HepG2 (cell line): ENCODE results near the gene CPT1A. TPM values are rescaled to one million over a fixed set of nuclear protein-coding genes. Genes with fewer than 3 reads are reported as not detected.

Source experiments
- ATAC-seq: fragments of 200-7000 bp; cut with Tn5 transposase; 3 replicates; pipeline ENCODE4 v1.9.1; 2020; ENCODE audit warnings: mild to moderate bottlenecking, moderate library complexity
- BruUV-seq: library from RNA; stranded (reverse); fragments of 400-500 nt; replicated peaks from 2 replicates; lab custom pipeline; 2021; lab: Mats Ljungman, UMichigan
- CTCF ChIA-PET: fragments of 300-600 bp; formaldehyde crosslinking; extraction: SDS; loops from one replicate; lab custom pipeline; 2021; ENCODE audit warnings: low total read pairs, inconsistent platforms, low intra/inter-chr PET ratio; lab: Yijun Ruan, JAX
- POLR2A ChIA-PET: fragments of 350-600 bp; sonication (Branson Sonifier 250); formaldehyde crosslinking; loops from one replicate; lab custom pipeline; 2020; ENCODE audit warnings: antibody characterized with exemption, inconsistent platforms; lab: Yijun Ruan, JAX
- DNase-seq: peaks from one replicate; pipeline ENCODE4 v3.0.0-alpha.2; 2015; ENCODE audit warnings: low spot score
- FAIRE-seq: peaks from 3 replicates; lab custom pipeline; 2011; peaks lifted over from hg19 to GRCh38; lab: Jason Lieb, UNC
- H2AFZ ChIP-seq: one replicate; pipeline ENCODE4 v1.6.1; 2011; ENCODE audit warnings: low read length, inconsistent platforms
- H3K27ac ChIP-seq: fragments of 300-600 bp; 3 replicates; pipeline ENCODE4 v1.8.0; 2011; ENCODE audit warnings: mixed run types, mild to moderate bottlenecking, mixed read lengths, low read length, inconsistent platforms; ENCODE audit not compliant: insufficient read depth; ENCODE audit errors: extremely low read length
- H3K27me3 ChIP-seq, 2 experiments: fragments of 200-600 bp in 1 of 2; 2 replicates in 1 of 2; 3 replicates in 1 of 2; pipeline versions ENCODE4 v1.6.0 to v1.8.0; 2011; ENCODE audit warnings: low read length in 2 of 2, mild to moderate bottlenecking in 2 of 2, moderate library complexity in 2 of 2, inconsistent platforms in 1 of 2; ENCODE audit not compliant: insufficient read depth in 2 of 2, control insufficient read depth in 1 of 2
- H3K36me3 ChIP-seq, 2 experiments: fragments of 200-600 bp in 1 of 2; replicated peaks in 1 of 2; 2 replicates in 1 of 2; 3 replicates in 1 of 2; pipeline versions ENCODE4 v1.5.1 to v1.8.0; 2011; ENCODE audit warnings: low read length in 2 of 2, inconsistent platforms in 1 of 2; ENCODE audit not compliant: insufficient read depth in 2 of 2, control insufficient read depth in 1 of 2
- H3K4me1 ChIP-seq: 2 replicates; pipeline ENCODE4 v1.5.1; 2012; ENCODE audit warnings: low read length, inconsistent platforms; ENCODE audit not compliant: insufficient read depth
- H3K4me2 ChIP-seq: 2 replicates; pipeline ENCODE4 v1.6.0; 2011; ENCODE audit warnings: low read depth, low read length, inconsistent platforms
- H3K4me3 ChIP-seq, 3 experiments: fragments of 200-600 bp in 1 of 3; sonication (generic), shearing (Covaris generic) in 1 of 3; replicated peaks in 1 of 3; 2 replicates each; pipeline ENCODE4 v1.5.1; 2011 to 2016; ENCODE audit warnings: low read length in 3 of 3, inconsistent platforms in 2 of 3, low read depth in 2 of 3, mild to moderate bottlenecking in 2 of 3, control low read depth in 1 of 3, mixed read lengths in 1 of 3; ENCODE audit not compliant: insufficient read depth in 1 of 3
- H3K79me2 ChIP-seq: one replicate; pipeline ENCODE4 v1.6.1; 2011; ENCODE audit warnings: low read length, inconsistent platforms; ENCODE audit not compliant: insufficient read depth
- H3K9ac ChIP-seq: 2 replicates; pipeline ENCODE4 v1.6.0; 2011; ENCODE audit warnings: mild to moderate bottlenecking, low read depth, low read length, inconsistent platforms; ENCODE audit not compliant: insufficient read depth
- H3K9me3 ChIP-seq: 2 replicates; pipeline ENCODE4 v1.5.1; 2012; ENCODE audit warnings: mild to moderate bottlenecking, low read length
- H4K20me1 ChIP-seq: 2 replicates; pipeline ENCODE4 v1.6.0; 2011; ENCODE audit warnings: inconsistent platforms, mild to moderate bottlenecking, low read length, moderate library complexity; ENCODE audit not compliant: insufficient read depth
- ARID5B ChIP-seq: IDR thresholded peaks from 2 replicates; pipeline ENCODE4 v1.4.0; 2020; ENCODE audit warnings: mild to moderate bottlenecking, missing genetic modification reagents
- ATM ChIP-seq: fragments of 450-650 bp; IDR thresholded peaks from 2 replicates; pipeline ENCODE4 v1.7.1; 2017; ENCODE audit warnings: mild to moderate bottlenecking, borderline replicate concordance
- ETV5 ChIP-seq: IDR thresholded peaks from 2 replicates; pipeline ENCODE4 v1.6.1; 2018; ENCODE audit warnings: missing biosample characterization, missing genetic modification reagents, inconsistent platforms, borderline replicate concordance
- FOSL2 ChIP-seq: sonication (generic); formaldehyde crosslinking; IDR thresholded peaks from 2 replicates; pipeline ENCODE4 v1.4.0; 2020; ENCODE audit warnings: missing genetic modification reagents
- HOXA3 ChIP-seq: sonication (generic); formaldehyde crosslinking; IDR thresholded peaks from 2 replicates; pipeline ENCODE4 v1.5.0; 2020; ENCODE audit warnings: missing genetic modification reagents
- KAT7 ChIP-seq: IDR thresholded peaks from 2 replicates; pipeline ENCODE4 v1.6.1; 2018; ENCODE audit warnings: borderline replicate concordance, missing compliant biosample characterization
- NCOR1 ChIP-seq: fragments of 200-600 bp; sonication (generic); IDR thresholded peaks from 2 replicates; pipeline ENCODE4 v1.7.0; 2017; ENCODE audit warnings: antibody characterized with exemption, low read length, borderline replicate concordance
- PCBP2 ChIP-seq: fragments of 200-400 bp; formaldehyde crosslinking; optimal IDR thresholded peaks from 2 replicates; pipeline ENCODE3; 2018; ENCODE audit warnings: low read length, low read depth; ENCODE audit not compliant: poor library complexity, severe bottlenecking
- RARA ChIP-seq: IDR thresholded peaks from 2 replicates; pipeline ENCODE4 v1.6.1; 2016; ENCODE audit warnings: missing genetic modification reagents, missing compliant biosample characterization
- SOX5 ChIP-seq: IDR thresholded peaks from 2 replicates; pipeline ENCODE4 v1.6.1; 2016; ENCODE audit warnings: borderline replicate concordance
- U2AF1 ChIP-seq: fragments of 200-400 bp; formaldehyde crosslinking; optimal IDR thresholded peaks from 2 replicates; pipeline ENCODE3; 2017; ENCODE audit warnings: mild to moderate bottlenecking, low read depth, low read length
- ZNF10 ChIP-seq: sonication (generic); formaldehyde crosslinking; IDR thresholded peaks from 2 replicates; pipeline ENCODE4 v1.4.0; 2020; ENCODE audit warnings: mild to moderate bottlenecking, low read depth, missing genetic modification reagents, borderline replicate concordance
- ZNF354B ChIP-seq: sonication (generic); formaldehyde crosslinking; IDR thresholded peaks from 2 replicates; pipeline ENCODE4 v1.8.0; 2022; ENCODE audit warnings: mild to moderate bottlenecking, missing genetic modification reagents
- ZNF598 ChIP-seq: sonication (generic); formaldehyde crosslinking; IDR thresholded peaks from 2 replicates; pipeline ENCODE4 v1.5.1; 2020; ENCODE audit warnings: mild to moderate bottlenecking, missing genetic modification reagents, borderline replicate concordance
- WGBS: methylation state at CpG from one replicate; pipeline ENCODE4 v1.1.6; 2017; ENCODE audit warnings: low lambda C conversion rate; 5-methylcytosine and 5-hydroxymethylcytosine counted together
- in situ Hi-C: cut with HindIII; loops from 2 replicates; pipeline ENCODE4 v1.10.0; 2017; ENCODE audit warnings: low pct_unique_long_range_greater_than_20kb; ENCODE audit not compliant: extremely low pct_ligation_motif_present
- intact Hi-C: fragments of 100-400 bp; cut with micrococcal nuclease; formaldehyde crosslinking; loops from one replicate; pipeline ENCODE4 v1.10.0; 2022; ENCODE audit not compliant: unreplicated experiment
- polyA plus RNA-seq, 8 experiments: library from polyadenylated mRNA; depleted of rRNA in 3 of 8; stranded (reverse) in 7 of 8; unstranded in 1 of 8; fragments of >200 nt; fragmentation: Illumina TruSeq in 4 of 8; extraction: Trizol in 4 of 8; gene quantifications; 2 replicates each; pipeline versions ENCODE4 v1.2.1 to v1.2.3, GENCODE V29; 2011 to 2016; ENCODE audit warnings: low read depth in 4 of 8, missing spikeins in 1 of 8, mixed read lengths in 1 of 8; ENCODE audit not compliant: insufficient read depth in 1 of 8
- total RNA-seq, 5 experiments: library from RNA; depleted of rRNA; stranded (reverse); fragments of >200 nt; fragmentation: Illumina TruSeq; extraction: Trizol; gene quantifications; 2 replicates each; pipeline ENCODE4 v1.2.3, GENCODE V29; 2016; ENCODE audit warnings: low read depth in 1 of 5
- TF ChIP-seq, protein P1 (sequence below): sonication (generic); formaldehyde crosslinking; IDR thresholded peaks from 2 replicates; pipeline ENCODE4 v1.5.0; 2020; ENCODE audit warnings: missing genetic modification reagents, mild to moderate bottlenecking, borderline replicate concordance

CPT1A gene
- total and polyA plus RNA-seq, 2 of the 13 experiments (the other 11 are each of a cell fraction or from before 2014, with no cell fraction given) = 7.0 to 7.1 TPM

DNA sequence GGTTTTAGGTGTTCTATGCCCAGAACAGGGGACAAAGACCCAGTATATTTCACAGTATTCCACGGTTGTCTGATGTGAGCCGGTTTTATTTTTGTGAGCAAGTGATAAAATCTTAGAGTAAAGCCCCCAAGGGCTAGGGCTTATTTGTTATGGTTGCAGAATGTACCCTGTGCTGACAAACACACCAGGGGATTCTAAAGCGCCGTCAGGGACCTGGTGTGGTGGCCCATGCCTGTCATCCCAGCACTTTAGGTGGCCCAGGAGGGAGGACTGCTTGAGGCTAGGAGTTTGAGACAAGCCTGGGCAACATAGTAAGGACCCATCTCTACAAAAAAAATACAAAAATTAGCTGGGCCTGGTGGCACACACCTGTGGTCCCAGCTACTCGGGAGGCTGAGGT is 39.1 kb upstream of the CPT1A start:
- no peak overlapping the region for H3K27ac ChIP-seq
- no peak overlapping the region for H3K9ac ChIP-seq
- H3K79me2 ChIP-seq = no peaks in the 10 kb centered on the region
- TF ChIP-seq ZNF354B (CRISPR knock-in tag) (no peak), ZNF10 (CRISPR knock-in tag) (no peak), ATM (no peak), PCBP2 (no peak), U2AF1 (no peak), KAT7 (no peak), HOXA3 (CRISPR knock-in tag) (no peak)
- TF ChIP-seq, protein P1, sequence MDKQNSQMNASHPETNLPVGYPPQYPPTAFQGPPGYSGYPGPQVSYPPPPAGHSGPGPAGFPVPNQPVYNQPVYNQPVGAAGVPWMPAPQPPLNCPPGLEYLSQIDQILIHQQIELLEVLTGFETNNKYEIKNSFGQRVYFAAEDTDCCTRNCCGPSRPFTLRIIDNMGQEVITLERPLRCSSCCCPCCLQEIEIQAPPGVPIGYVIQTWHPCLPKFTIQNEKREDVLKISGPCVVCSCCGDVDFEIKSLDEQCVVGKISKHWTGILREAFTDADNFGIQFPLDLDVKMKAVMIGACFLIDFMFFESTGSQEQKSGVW (CRISPR knock-in tag) = no peak
- no peak for ATAC-seq
- no peaks in the 10 kb centered on the region for H3K27me3 ChIP-seq
- FAIRE-seq = no peak
- ChIA-PET CTCF (no interaction called here), POLR2A (no interaction called here)
- BruUV-seq = no TSS peak
- WGBS = 100% methylated on average over 5 of the region's 5 CpGs
- no peak overlapping the region for H2AFZ ChIP-seq
- H3K4me2 ChIP-seq = no peak overlapping the region
- H3K4me1 ChIP-seq = peaks cover 20% of the 10 kb centered on the region
- H3K4me3 ChIP-seq = no peak overlapping the region
- DNase-seq = no peak
- intact Hi-C loops (no loop called here), in situ Hi-C loops (loop anchor here (25.0 kb wide), 1 partner anchor 244 kb away; no protein-coding TSS in a partner anchor)
- H3K36me3 ChIP-seq = no peaks in the 10 kb centered on the region; a peak in 1 of 5 replicates
- no peaks in the 10 kb centered on the region for H4K20me1 ChIP-seq
- no peaks in the 10 kb centered on the region for H3K9me3 ChIP-seq

- Histone ChIP-seq H4K20me1 (no peaks in the 10 kb centered on the region), H3K27ac (peak overlapping the region; percentile 10), H3K9me3 (no peaks in the 10 kb centered on the region), H2AFZ (no peak overlapping the region), H3K4me3 (no peak overlapping the region), H3K9ac (no peak overlapping the region), H3K36me3 (no peaks in the 10 kb centered on the region; a peak in 1 of 5 replicates), H3K27me3 (no peaks in the 10 kb centered on the region), H3K79me2 (no peaks in the 10 kb centered on the region), H3K4me2 (peak overlapping the region; percentile 38; the same call in 1 of the 2 replicates), H3K4me1 (peaks cover 20% of the 10 kb centered on the region)
- 47% methylated on average over 7 of the region's 7 CpGs for whole genome bisulfite sequencing
- BruUV-seq = no TSS peak
- in situ Hi-C loops = loop anchor here (25.0 kb wide), 1 partner anchor 241 kb away; no protein-coding TSS in a partner anchor
- ChIA-PET CTCF (no interaction called here), POLR2A (interaction anchor here (1.3 kb wide), 1 partner anchor 33 kb away, joined by 8 read pairs; no protein-coding TSS in a partner anchor)
- FAIRE-seq (no peak), ATAC-seq (peak; percentile 53), DNase-seq (peak; percentile 34)
- intact Hi-C loops = no loop called here
- TF ChIP-seq NCOR1 (no peak), ARID5B (CRISPR knock-in tag) (0 out of 2 replicates have a peak, but pooled peaks have one; percentile 14), ETV5 (peak; percentile 40; the same call in 1 of the 2 replicates), FOSL2 (CRISPR knock-in tag) (peak; percentile 84), SOX5 (CRISPR knock-in tag) (0 out of 2 replicates have a peak, but pooled peaks have one; percentile 20), RARA (peak; percentile 70), ZNF598 (CRISPR knock-in tag) (peak; percentile 39; the same call in 1 of the 2 replicates)
These were observed 36.3 kb upstream of the CPT1A start for GRCh38 chr11:68878022-68878421.
